WTC11 (cell line): ENCODE results near the gene ERC2. TPM values are rescaled to one million over a fixed set of nuclear protein-coding genes. Genes with fewer than 3 reads are reported as not detected.

Experiments used
- ATAC-seq: fragments of 200-7000 bp; cut with Tn5 transposase; 2 replicates; pipeline ENCODE4 v1.10.0; 2021; ENCODE audit warnings: mild to moderate bottlenecking, moderate library complexity
- CTCF ChIA-PET: fragments of 300-600 bp; sonication (Branson Sonifier 250); formaldehyde crosslinking; loops from one replicate; lab custom pipeline; 2021; ENCODE audit warnings: antibody characterized with exemption; lab: Charles Lee
- POLR2A ChIA-PET: fragments of 350-600 bp; sonication (Branson Sonifier 250); formaldehyde crosslinking; loops from one replicate; lab custom pipeline; 2021; ENCODE audit warnings: antibody characterized with exemption; lab: Charles Lee
- DNase-seq: peaks from one replicate; pipeline ENCODE4 v3.0.0; 2021; ENCODE audit warnings: low spot score
- H3K27ac Mint-ChIP-seq: 2 replicates; pipeline ENCODE4 v1.8.0; 2021; ENCODE audit warnings: mixed read lengths
- H3K27me3 Mint-ChIP-seq: 2 replicates; pipeline ENCODE4 v1.8.0; 2021; ENCODE audit warnings: low read depth, mild to moderate bottlenecking, moderate library complexity, mixed read lengths
- H3K36me3 Mint-ChIP-seq: 2 replicates; pipeline ENCODE4 v1.8.0; 2021; ENCODE audit warnings: mixed read lengths
- H3K4me1 Mint-ChIP-seq: 2 replicates; pipeline ENCODE4 v1.8.0; 2022; ENCODE audit warnings: mixed read lengths
- H3K4me3 Mint-ChIP-seq: 2 replicates; pipeline ENCODE4 v1.8.0; 2021; ENCODE audit warnings: mild to moderate bottlenecking, moderate library complexity, mixed read lengths
- H3K9me3 Mint-ChIP-seq: 2 replicates; pipeline ENCODE4 v1.8.0; 2021; ENCODE audit warnings: mixed read lengths
- CREB1 ChIP-seq: sonication (generic); formaldehyde crosslinking; IDR thresholded peaks from 2 replicates; pipeline ENCODE4 v1.8.0; 2023; ENCODE audit warnings: mild to moderate bottlenecking, missing genetic modification reagents
- FOXJ3 ChIP-seq: sonication (generic); formaldehyde crosslinking; IDR thresholded peaks from 2 replicates; pipeline ENCODE4 v1.9.0; 2021; ENCODE audit warnings: missing genetic modification reagents, mild to moderate bottlenecking, borderline replicate concordance
- JAZF1 ChIP-seq: fragments of 250-450 bp; sonication (Bioruptor Pico); IDR thresholded peaks from 2 replicates; pipeline ENCODE4 v1.9.0; 2021; ENCODE audit warnings: moderate library complexity, mild to moderate bottlenecking, inconsistent platforms
- JUN ChIP-seq: sonication (generic); formaldehyde crosslinking; IDR thresholded peaks from 2 replicates; pipeline ENCODE4 v1.8.0; 2023; ENCODE audit warnings: mild to moderate bottlenecking, missing genetic modification reagents
- NR2C2 ChIP-seq: sonication (generic); formaldehyde crosslinking; IDR thresholded peaks from 2 replicates; pipeline ENCODE4 v1.8.0; 2022; ENCODE audit warnings: mild to moderate bottlenecking, missing genetic modification reagents
- SP1 ChIP-seq: sonication (generic); formaldehyde crosslinking; conservative IDR thresholded peaks from 2 replicates; pipeline ENCODE4 v1.8.1; 2022; ENCODE audit warnings: missing genetic modification reagents
- TEAD4 ChIP-seq: sonication (generic); formaldehyde crosslinking; IDR thresholded peaks from 2 replicates; pipeline ENCODE4 v1.8.0; 2022; ENCODE audit warnings: mild to moderate bottlenecking, missing genetic modification reagents
- ZNF263 ChIP-seq: sonication (generic); formaldehyde crosslinking; IDR thresholded peaks from 2 replicates; pipeline ENCODE4 v1.8.1; 2022; ENCODE audit warnings: low read depth, mild to moderate bottlenecking, moderate library complexity, missing genetic modification reagents
- total RNA-seq: library from RNA; stranded (reverse); gene quantifications from 3 replicates; pipeline ENCODE4 v1.2.3, GENCODE V29; 2021
- TF ChIP-seq, protein P1 (sequence below): fragments of 250-450 bp; sonication (Bioruptor Pico); IDR thresholded peaks from 2 replicates; pipeline ENCODE4 v1.9.0; 2021; ENCODE audit warnings: mild to moderate bottlenecking, borderline replicate concordance
- TF ChIP-seq, protein P2 (sequence below): sonication (generic); formaldehyde crosslinking; IDR thresholded peaks from 2 replicates; pipeline ENCODE4 v1.8.0; 2022; ENCODE audit warnings: mild to moderate bottlenecking, missing genetic modification reagents
- TF ChIP-seq, protein P3 (sequence below): fragments of 250-450 bp; sonication (Bioruptor Pico); IDR thresholded peaks from 2 replicates; pipeline ENCODE4 v1.9.0; 2021; ENCODE audit warnings: mild to moderate bottlenecking
- TF ChIP-seq, protein P4 (sequence below): sonication (generic); formaldehyde crosslinking; IDR thresholded peaks from 2 replicates; pipeline ENCODE4 v1.8.1; 2022; ENCODE audit warnings: low read depth, missing genetic modification reagents, borderline replicate concordance
- TF ChIP-seq, protein P5 (sequence below): sonication (generic); formaldehyde crosslinking; conservative IDR thresholded peaks from 2 replicates; pipeline ENCODE4 v1.8.1; 2023; ENCODE audit warnings: mild to moderate bottlenecking, low read depth, missing genetic modification reagents, moderate library complexity

Gene ERC2
- total RNA-seq, 1 experiment from 2014 or later: 23.5 TPM

DNA sequence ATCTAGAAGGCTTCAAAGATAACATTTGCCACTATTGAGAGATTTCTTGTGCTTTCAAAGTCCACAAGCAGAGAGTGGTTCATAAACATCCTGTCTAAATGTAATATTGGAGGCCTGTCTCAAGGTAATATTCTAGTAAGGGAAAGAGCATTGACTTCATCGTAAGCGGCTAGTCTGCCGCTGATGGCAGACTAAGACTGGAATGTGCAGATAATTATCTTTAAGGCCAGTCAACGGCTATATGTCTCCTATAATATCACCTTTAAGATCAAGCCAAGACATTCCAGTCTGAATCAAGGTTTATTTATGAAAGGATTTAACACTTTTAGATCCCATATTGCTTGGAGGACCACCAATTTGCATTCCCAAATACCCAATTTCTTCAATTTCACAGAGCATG is 557.0 kb downstream of the ERC2 start (continued):
- TF ChIP-seq, protein P1, sequence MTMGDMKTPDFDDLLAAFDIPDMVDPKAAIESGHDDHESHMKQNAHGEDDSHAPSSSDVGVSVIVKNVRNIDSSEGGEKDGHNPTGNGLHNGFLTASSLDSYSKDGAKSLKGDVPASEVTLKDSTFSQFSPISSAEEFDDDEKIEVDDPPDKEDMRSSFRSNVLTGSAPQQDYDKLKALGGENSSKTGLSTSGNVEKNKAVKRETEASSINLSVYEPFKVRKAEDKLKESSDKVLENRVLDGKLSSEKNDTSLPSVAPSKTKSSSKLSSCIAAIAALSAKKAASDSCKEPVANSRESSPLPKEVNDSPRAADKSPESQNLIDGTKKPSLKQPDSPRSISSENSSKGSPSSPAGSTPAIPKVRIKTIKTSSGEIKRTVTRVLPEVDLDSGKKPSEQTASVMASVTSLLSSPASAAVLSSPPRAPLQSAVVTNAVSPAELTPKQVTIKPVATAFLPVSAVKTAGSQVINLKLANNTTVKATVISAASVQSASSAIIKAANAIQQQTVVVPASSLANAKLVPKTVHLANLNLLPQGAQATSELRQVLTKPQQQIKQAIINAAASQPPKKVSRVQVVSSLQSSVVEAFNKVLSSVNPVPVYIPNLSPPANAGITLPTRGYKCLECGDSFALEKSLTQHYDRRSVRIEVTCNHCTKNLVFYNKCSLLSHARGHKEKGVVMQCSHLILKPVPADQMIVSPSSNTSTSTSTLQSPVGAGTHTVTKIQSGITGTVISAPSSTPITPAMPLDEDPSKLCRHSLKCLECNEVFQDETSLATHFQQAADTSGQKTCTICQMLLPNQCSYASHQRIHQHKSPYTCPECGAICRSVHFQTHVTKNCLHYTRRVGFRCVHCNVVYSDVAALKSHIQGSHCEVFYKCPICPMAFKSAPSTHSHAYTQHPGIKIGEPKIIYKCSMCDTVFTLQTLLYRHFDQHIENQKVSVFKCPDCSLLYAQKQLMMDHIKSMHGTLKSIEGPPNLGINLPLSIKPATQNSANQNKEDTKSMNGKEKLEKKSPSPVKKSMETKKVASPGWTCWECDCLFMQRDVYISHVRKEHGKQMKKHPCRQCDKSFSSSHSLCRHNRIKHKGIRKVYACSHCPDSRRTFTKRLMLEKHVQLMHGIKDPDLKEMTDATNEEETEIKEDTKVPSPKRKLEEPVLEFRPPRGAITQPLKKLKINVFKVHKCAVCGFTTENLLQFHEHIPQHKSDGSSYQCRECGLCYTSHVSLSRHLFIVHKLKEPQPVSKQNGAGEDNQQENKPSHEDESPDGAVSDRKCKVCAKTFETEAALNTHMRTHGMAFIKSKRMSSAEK (CRISPR knock-in tag): no peak
- TF ChIP-seq NR2C2 (CRISPR knock-in tag): no peak
- TF ChIP-seq, protein P2, sequence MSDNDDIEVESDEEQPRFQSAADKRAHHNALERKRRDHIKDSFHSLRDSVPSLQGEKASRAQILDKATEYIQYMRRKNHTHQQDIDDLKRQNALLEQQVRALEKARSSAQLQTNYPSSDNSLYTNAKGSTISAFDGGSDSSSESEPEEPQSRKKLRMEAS (CRISPR knock-in tag): no peak
- TF ChIP-seq JAZF1 (CRISPR knock-in tag): no peak
- no peak for TF ChIP-seq JUN (CRISPR knock-in tag)
- TF ChIP-seq ZNF263 (CRISPR knock-in tag): no peak
- TF ChIP-seq, protein P3, sequence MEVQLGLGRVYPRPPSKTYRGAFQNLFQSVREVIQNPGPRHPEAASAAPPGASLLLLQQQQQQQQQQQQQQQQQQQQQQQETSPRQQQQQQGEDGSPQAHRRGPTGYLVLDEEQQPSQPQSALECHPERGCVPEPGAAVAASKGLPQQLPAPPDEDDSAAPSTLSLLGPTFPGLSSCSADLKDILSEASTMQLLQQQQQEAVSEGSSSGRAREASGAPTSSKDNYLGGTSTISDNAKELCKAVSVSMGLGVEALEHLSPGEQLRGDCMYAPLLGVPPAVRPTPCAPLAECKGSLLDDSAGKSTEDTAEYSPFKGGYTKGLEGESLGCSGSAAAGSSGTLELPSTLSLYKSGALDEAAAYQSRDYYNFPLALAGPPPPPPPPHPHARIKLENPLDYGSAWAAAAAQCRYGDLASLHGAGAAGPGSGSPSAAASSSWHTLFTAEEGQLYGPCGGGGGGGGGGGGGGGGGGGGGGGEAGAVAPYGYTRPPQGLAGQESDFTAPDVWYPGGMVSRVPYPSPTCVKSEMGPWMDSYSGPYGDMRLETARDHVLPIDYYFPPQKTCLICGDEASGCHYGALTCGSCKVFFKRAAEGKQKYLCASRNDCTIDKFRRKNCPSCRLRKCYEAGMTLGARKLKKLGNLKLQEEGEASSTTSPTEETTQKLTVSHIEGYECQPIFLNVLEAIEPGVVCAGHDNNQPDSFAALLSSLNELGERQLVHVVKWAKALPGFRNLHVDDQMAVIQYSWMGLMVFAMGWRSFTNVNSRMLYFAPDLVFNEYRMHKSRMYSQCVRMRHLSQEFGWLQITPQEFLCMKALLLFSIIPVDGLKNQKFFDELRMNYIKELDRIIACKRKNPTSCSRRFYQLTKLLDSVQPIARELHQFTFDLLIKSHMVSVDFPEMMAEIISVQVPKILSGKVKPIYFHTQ: no peak
- no peak for TF ChIP-seq TEAD4 (CRISPR knock-in tag)
- TF ChIP-seq, all 79 proteins: peak for 0

DNA sequence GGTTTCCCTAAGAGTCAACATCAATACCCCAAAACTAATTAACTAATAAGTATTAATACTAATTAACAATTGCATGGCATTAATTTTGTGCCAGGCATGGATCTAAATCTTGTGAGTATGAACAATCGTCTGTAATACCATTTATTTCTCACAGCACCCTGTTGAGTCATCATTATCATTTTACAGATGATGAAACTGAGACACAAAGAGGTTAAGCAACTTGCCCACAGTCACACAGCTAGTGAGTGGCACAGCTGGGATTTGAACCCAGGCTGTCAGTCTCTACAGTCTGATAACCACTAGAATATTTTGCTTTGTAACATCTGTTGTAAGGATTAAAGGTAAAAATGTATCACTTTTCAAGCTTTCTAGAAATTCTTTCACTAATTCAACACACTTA is 557.7 kb downstream of the ERC2 start:
- TF ChIP-seq JUN (CRISPR knock-in tag): no peak
- TF ChIP-seq FOXJ3 (CRISPR knock-in tag): no peak
- TF ChIP-seq, protein P4, sequence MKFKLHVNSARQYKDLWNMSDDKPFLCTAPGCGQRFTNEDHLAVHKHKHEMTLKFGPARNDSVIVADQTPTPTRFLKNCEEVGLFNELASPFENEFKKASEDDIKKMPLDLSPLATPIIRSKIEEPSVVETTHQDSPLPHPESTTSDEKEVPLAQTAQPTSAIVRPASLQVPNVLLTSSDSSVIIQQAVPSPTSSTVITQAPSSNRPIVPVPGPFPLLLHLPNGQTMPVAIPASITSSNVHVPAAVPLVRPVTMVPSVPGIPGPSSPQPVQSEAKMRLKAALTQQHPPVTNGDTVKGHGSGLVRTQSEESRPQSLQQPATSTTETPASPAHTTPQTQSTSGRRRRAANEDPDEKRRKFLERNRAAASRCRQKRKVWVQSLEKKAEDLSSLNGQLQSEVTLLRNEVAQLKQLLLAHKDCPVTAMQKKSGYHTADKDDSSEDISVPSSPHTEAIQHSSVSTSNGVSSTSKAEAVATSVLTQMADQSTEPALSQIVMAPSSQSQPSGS: no peak
- Mint-ChIP-seq H3K36me3 (no peaks in the 10 kb centered on the region), H3K4me1 (no peaks in the 10 kb centered on the region), H3K27me3 (no peaks in the 10 kb centered on the region), H3K9me3 (no peaks in the 10 kb centered on the region), H3K27ac (no peak overlapping the region), H3K4me3 (no peak overlapping the region)
- no peak for DNase-seq
- ChIA-PET CTCF (interaction anchor here (0.6 kb wide), 1 partner anchor 370 kb away, joined by 3 read pairs; no protein-coding TSS in a partner anchor), POLR2A (no interaction called here)
- no peak for ATAC-seq

DNA sequence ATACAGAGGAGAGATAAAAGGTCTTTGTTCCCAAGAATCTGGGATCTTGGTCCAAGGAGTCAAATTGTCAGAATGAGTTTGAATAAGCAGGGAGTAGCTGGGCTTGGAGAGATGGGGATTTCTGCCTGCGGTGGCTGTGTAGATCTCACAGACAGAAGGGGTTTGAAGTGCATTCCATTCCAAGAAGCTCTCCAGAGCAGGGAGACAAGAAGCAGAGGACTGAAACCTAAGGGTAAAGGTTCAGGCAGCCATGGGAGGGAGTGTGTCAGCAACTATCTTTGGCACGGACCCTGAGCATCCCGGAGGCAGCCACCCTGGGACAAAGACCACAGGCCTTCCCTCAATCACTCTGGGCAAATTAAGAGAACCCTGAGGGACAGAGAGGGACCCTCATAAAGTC is 558.9 kb downstream of the ERC2 start:
- Mint-ChIP-seq H3K27ac (no peak overlapping the region), H3K4me3 (no peak overlapping the region), H3K9me3 (no peaks in the 10 kb centered on the region), H3K4me1 (no peaks in the 10 kb centered on the region), H3K36me3 (no peaks in the 10 kb centered on the region), H3K27me3 (no peaks in the 10 kb centered on the region)
- DNase-seq (no peak), ATAC-seq (no peak)
- ChIA-PET CTCF (interaction anchor here (1.0 kb wide), 1 partner anchor 133 kb away, joined by 3 read pairs; no protein-coding TSS in a partner anchor), POLR2A (no interaction called here)
- TF ChIP-seq CREB1 (CRISPR knock-in tag): no peak
- no peak for TF ChIP-seq SP1 (CRISPR knock-in tag)
- TF ChIP-seq, protein P5, sequence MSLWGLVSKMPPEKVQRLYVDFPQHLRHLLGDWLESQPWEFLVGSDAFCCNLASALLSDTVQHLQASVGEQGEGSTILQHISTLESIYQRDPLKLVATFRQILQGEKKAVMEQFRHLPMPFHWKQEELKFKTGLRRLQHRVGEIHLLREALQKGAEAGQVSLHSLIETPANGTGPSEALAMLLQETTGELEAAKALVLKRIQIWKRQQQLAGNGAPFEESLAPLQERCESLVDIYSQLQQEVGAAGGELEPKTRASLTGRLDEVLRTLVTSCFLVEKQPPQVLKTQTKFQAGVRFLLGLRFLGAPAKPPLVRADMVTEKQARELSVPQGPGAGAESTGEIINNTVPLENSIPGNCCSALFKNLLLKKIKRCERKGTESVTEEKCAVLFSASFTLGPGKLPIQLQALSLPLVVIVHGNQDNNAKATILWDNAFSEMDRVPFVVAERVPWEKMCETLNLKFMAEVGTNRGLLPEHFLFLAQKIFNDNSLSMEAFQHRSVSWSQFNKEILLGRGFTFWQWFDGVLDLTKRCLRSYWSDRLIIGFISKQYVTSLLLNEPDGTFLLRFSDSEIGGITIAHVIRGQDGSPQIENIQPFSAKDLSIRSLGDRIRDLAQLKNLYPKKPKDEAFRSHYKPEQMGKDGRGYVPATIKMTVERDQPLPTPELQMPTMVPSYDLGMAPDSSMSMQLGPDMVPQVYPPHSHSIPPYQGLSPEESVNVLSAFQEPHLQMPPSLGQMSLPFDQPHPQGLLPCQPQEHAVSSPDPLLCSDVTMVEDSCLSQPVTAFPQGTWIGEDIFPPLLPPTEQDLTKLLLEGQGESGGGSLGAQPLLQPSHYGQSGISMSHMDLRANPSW (CRISPR knock-in tag): no peak
